GM18499 (cell line): ENCODE results near the gene YKT6.

Source experiments
- ATAC-seq: cut with Tn5 transposase; IDR thresholded peaks from one replicate; pipeline ENCODE4 v1.9.1; 2021; ENCODE audit warnings: moderate number of reproducible peaks; ENCODE audit not compliant: insufficient read depth, unreplicated experiment

The YKT6 gene

GRCh38 chr7:44200699-44201461 lies at the start of gene YKT6:
Gene YKT6, plus strand, starts transcription at chr7:44200978. Its CDS starts 158 bp downstream, at chr7:44201136.
- ATAC-seq, result peak; percentile 89

GRCh38 chr7:44151956-44152355 lies 48.8 kb upstream of the YKT6 start:
- no peak for ATAC-seq

GRCh38 chr7:44152971-44153947 lies 47.5 kb upstream of the YKT6 start:
- no peak for ATAC-seq

GRCh38 chr7:44153948-44154335 lies 46.8 kb upstream of the YKT6 start:
- no peak for ATAC-seq

GRCh38 chr7:44154703-44155102 lies 46.1 kb upstream of the YKT6 start:
- no peak for ATAC-seq

GRCh38 chr7:44155191-44156185 lies 45.3 kb upstream of the YKT6 start:
- ATAC-seq, result no peak

- ATAC-seq, result no peak
These were observed 44.2 kb upstream of the YKT6 start for GRCh38 chr7:44156453-44157010.

GRCh38 chr7:44157116-44158080 lies 43.4 kb upstream of the YKT6 start:
- ATAC-seq, result no peak

- no peak for ATAC-seq
These were observed 42.5 kb upstream of the YKT6 start for GRCh38 chr7:44158096-44158872.

- no peak for ATAC-seq
These were observed 41.7 kb upstream of the YKT6 start for GRCh38 chr7:44158873-44159631.

GRCh38 chr7:44159824-44160630 lies 40.8 kb upstream of the YKT6 start:
- ATAC-seq, result no peak

GRCh38 chr7:44161371-44161770 lies 39.4 kb upstream of the YKT6 start:
- no peak for ATAC-seq

GRCh38 chr7:44162179-44162578 lies 38.6 kb upstream of the YKT6 start:
- ATAC-seq, result no peak

- no peak for ATAC-seq
These were observed 37.9 kb upstream of the YKT6 start for GRCh38 chr7:44162785-44163395.

- ATAC-seq, result no peak
These were observed 37.2 kb upstream of the YKT6 start for GRCh38 chr7:44163591-44163990.

GRCh38 chr7:44167920-44168319 lies 32.9 kb upstream of the YKT6 start:
- ATAC-seq, result no peak
